Panc1 (cell line): Measurements from ENCODE around the gene LAMTOR3.

Experiments
- POLR2AphosphoS5 ChIP-seq: IDR thresholded peaks from 2 replicates; pipeline ENCODE4 v1.6.1; 2012; ENCODE audit warnings: mild to moderate bottlenecking, low read depth, low read length, moderate library complexity
- SIN3A ChIP-seq: IDR thresholded peaks from 2 replicates; pipeline ENCODE4 v1.6.1; 2012; ENCODE audit warnings: low read depth, mild to moderate bottlenecking, low read length, moderate library complexity, borderline replicate concordance; ENCODE audit not compliant: insufficient read depth
- TCF7L2 ChIP-seq: IDR thresholded peaks from 2 replicates; pipeline ENCODE4 v1.6.1; 2011; ENCODE audit warnings: mild to moderate bottlenecking, low read depth, low read length, inconsistent platforms
- TF ChIP-seq, protein P1 (sequence below): fragments of 450-650 bp; IDR thresholded peaks from 2 replicates; pipeline ENCODE4 v1.5.1; 2017; ENCODE audit warnings: mild to moderate bottlenecking

DNA sequence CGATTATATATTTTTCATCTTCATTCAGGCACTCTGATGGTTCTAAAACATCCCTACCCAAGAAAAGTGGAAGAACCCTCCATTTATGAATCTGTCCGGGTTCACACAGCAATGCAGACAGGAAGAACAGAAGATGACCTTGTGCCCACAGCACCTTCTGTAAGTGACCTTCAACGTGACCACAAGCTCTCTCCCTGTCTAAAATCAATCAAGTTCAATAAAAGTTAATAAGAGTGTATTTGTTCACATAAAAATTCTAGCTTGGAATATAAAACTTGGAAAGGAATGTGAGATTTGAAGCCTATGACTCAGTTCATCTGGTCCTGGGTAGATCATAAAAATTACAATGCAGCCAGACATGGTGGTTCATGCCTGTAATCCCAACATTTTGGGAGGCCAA is 41.0 kb downstream of the LAMTOR3 start:
- TF ChIP-seq, protein P1, sequence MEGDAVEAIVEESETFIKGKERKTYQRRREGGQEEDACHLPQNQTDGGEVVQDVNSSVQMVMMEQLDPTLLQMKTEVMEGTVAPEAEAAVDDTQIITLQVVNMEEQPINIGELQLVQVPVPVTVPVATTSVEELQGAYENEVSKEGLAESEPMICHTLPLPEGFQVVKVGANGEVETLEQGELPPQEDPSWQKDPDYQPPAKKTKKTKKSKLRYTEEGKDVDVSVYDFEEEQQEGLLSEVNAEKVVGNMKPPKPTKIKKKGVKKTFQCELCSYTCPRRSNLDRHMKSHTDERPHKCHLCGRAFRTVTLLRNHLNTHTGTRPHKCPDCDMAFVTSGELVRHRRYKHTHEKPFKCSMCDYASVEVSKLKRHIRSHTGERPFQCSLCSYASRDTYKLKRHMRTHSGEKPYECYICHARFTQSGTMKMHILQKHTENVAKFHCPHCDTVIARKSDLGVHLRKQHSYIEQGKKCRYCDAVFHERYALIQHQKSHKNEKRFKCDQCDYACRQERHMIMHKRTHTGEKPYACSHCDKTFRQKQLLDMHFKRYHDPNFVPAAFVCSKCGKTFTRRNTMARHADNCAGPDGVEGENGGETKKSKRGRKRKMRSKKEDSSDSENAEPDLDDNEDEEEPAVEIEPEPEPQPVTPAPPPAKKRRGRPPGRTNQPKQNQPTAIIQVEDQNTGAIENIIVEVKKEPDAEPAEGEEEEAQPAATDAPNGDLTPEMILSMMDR: no peak
- TF ChIP-seq SIN3A (no peak), POLR2AphosphoS5 (no peak), TCF7L2 (no peak)
